ENCODE data around the gene PRKCQ. TPM values are rescaled to one million over a fixed set of nuclear protein-coding genes. Genes with fewer than 3 reads are reported as not detected.
"Not testable (repeated sequence)": the region's sequence is repeated elsewhere in the genome, so short reads cannot be mapped to it uniquely, and the experiment has no call there.

The PRKCQ gene
- total RNA-seq, 2 experiments from 2014 or later: 60.1 to 60.9 TPM

DNA sequence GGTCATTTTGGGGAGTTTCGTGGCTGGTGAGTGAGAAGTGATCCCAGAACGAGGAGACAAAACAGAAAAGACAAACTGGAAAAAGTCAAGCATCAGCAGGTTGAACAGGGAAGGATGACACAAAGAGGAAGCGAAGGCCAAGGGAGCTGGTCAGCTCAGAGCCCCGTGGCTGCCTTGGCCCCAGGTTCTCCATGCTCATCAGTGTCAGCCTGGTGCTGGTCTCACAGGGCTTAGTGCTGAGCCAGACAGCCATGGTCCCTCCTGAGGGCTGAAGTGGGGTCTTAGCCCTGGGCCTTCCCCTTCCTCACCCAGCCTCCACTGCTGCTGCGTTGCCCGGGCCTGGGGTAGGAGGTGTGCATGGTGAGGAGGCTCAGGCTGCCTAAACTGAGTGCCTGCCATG is 193.7 kb downstream of the PRKCQ start:
- H3K27me3 Mint-ChIP-seq (ENCODE audit: low read depth): no peaks in the 10 kb centered on the region
- peaks cover 34% of the 10 kb centered on the region for H3K36me3 Mint-ChIP-seq (ENCODE audit: low read depth)
- no peak for DNase-seq
- no peak overlapping the region for H3K27ac Mint-ChIP-seq
- H3K4me3 Mint-ChIP-seq: no peak overlapping the region
- no peak for ATAC-seq
- peaks cover 30% of the 10 kb centered on the region for H3K4me1 Mint-ChIP-seq (ENCODE audit: low read depth)
- H3K9me3 Mint-ChIP-seq (ENCODE audit: insufficient read depth): peaks cover 24% of the 10 kb centered on the region
- ChIA-PET POLR2A (interaction anchor here (1.0 to 1.2 kb wide), 2 partner anchors 86 to 184 kb away, joined by 4 read pairs; partner anchors contain the start of gene PFKFB3), CTCF (interaction anchor here (1.9 to 2.7 kb wide), 2 partner anchors 15 to 38 kb away, joined by 8 to 11 read pairs; no protein-coding TSS in a partner anchor)

DNA sequence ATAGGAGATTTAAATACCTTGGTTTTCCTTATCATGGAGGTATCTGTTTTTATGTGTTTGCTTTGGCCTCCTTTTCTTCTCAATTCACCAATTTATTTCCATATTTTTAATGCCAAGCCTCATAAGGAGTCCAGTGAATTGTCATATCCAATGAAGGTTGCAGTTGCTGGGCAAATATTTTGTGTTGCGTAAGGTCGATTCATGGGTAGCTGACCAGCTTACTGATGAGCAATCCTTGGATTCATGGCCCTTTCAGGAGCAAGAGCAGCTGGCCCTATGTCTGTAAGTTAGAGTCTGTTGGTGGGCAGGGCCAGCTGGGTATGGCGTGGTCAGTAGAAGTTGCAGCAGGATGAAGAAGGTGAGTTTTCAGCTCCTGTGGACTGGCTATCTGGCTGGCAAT is 194.4 kb downstream of the PRKCQ start:
- H3K36me3 Mint-ChIP-seq (ENCODE audit: low read depth): peaks cover 34% of the 10 kb centered on the region
- ChIA-PET CTCF (interaction anchor here (0.8 to 2.7 kb wide), 3 partner anchors 13 to 38 kb away, joined by 3 to 11 read pairs (median 8); no protein-coding TSS in a partner anchor), POLR2A (interaction anchor here (1.0 to 1.2 kb wide), 2 partner anchors 85 to 183 kb away, joined by 4 read pairs; partner anchors contain the start of gene PFKFB3)
- H3K27me3 Mint-ChIP-seq (ENCODE audit: low read depth): no peaks in the 10 kb centered on the region
- no peak overlapping the region for H3K4me3 Mint-ChIP-seq
- H3K9me3 Mint-ChIP-seq (ENCODE audit: insufficient read depth): peaks cover 25% of the 10 kb centered on the region
- no peak overlapping the region for H3K27ac Mint-ChIP-seq
- no peak for ATAC-seq
- H3K4me1 Mint-ChIP-seq (ENCODE audit: low read depth): peaks cover 36% of the 10 kb centered on the region
- no peak for DNase-seq

DNA sequence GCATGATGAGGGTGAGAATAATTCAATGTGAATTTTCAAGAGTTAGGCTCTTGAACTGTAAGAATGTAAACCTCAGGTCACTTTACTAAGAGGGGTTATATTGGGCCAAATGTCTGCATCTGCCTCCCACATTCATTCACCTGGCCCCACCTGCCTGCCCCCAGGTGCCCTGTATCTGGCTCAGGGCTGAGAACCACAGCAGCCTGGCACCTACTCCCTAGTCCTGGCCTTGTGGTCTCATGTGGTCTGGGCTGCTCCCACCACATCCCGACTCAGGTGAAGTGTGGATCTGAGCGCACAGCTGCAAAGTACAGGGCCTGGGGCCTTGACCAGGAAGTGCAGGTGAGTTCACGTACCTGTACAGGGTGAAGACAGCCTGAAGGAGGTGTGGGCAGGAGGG is 195.2 kb downstream of the PRKCQ start:
- H3K4me1 Mint-ChIP-seq (ENCODE audit: low read depth): peaks cover 37% of the 10 kb centered on the region
- DNase-seq: no peak
- CTCF ChIA-PET: interaction anchor here (0.8 to 2.7 kb wide), 3 partner anchors 13 to 37 kb away, joined by 3 to 11 read pairs (median 8); no protein-coding TSS in a partner anchor
- POLR2A ChIA-PET: interaction anchor here (3.7 kb wide), 1 partner anchor 37 kb away, joined by 17 read pairs; no protein-coding TSS in a partner anchor
- peaks cover 36% of the 10 kb centered on the region for H3K36me3 Mint-ChIP-seq (ENCODE audit: low read depth)
- no peak overlapping the region for H3K4me3 Mint-ChIP-seq
- peaks cover 21% of the 10 kb centered on the region for H3K9me3 Mint-ChIP-seq (ENCODE audit: insufficient read depth)
- H3K27me3 Mint-ChIP-seq (ENCODE audit: low read depth): no peaks in the 10 kb centered on the region
- H3K27ac Mint-ChIP-seq: no peak overlapping the region
- ATAC-seq: no peak

DNA sequence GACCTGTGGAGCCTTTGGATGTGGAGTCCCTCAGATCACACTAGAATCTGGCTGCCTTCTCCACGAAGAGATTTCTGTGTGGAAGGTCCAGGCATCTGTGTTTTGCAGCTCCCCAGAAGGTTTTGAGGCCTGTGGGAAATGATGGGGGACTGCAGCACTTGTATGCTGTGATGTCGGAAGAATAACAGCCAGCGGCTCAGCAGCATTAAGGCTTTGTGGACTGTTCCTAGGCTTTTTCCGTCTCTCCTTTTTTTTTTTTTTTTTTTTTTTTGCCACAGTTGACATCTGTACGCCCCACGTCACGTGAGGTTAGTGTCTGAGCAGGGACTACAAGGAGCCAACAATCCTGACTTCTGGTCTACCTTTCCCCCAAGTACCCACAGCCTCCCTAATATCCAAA is 196.0 kb downstream of the PRKCQ start:
- ChIA-PET CTCF (interaction anchor here (2.4 to 3.0 kb wide), 3 partner anchors 15 to 36 kb away, joined by 6 to 22 read pairs (median 11); no protein-coding TSS in a partner anchor), POLR2A (interaction anchor here (3.7 kb wide), 1 partner anchor 36 kb away, joined by 17 read pairs; no protein-coding TSS in a partner anchor)
- H3K4me3 Mint-ChIP-seq: no peak overlapping the region
- H3K9me3 Mint-ChIP-seq (ENCODE audit: insufficient read depth): peaks cover 24% of the 10 kb centered on the region
- no peaks in the 10 kb centered on the region for H3K27me3 Mint-ChIP-seq (ENCODE audit: low read depth)
- H3K36me3 Mint-ChIP-seq (ENCODE audit: low read depth): peaks cover 38% of the 10 kb centered on the region
- no peak for ATAC-seq
- no peak for DNase-seq
- peaks cover 37% of the 10 kb centered on the region for H3K4me1 Mint-ChIP-seq (ENCODE audit: low read depth)
- no peak overlapping the region for H3K27ac Mint-ChIP-seq

DNA sequence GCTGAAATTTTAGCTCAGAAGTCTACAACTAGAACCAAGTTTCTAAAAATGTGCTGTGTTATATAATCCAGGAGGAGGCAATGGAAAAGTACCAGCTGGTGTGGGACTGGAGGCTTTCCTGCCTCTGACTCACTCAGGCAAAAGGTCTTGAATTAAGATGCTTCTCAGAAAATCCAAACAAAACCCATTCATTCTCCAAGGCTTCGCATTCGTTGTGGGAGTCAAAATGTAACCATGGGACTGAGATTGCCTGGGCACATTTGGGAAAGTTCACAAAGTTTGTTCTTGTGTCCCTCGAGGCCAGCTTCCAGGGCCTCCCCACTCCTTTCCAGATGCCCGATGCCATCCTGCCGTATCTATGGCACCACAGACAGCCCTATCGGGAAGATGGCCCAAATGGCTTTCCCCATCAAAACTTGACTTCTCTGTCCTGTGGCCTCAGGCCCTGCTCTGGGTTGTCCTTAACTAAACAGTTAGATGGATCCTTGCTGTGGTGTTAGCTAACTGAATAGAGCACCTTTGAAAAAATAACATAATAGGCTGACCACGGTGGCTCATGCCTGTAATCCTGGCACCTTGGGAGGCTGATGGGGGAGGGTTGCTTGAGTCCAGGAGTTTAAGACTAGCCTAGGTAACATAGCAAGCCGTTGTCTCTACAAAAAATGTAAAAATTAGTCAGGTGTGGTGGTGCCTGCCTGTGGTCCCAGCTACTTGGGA is 196.8 kb downstream of the PRKCQ start:
- ChIA-PET POLR2A (interaction anchor here (1.1 to 3.7 kb wide), 4 partner anchors 8 to 112 kb away, joined by 3 to 17 read pairs (median 4); no protein-coding TSS in a partner anchor), CTCF (interaction anchor here (0.8 to 3.0 kb wide), 15 partner anchors 9 to 211 kb away, joined by 3 to 24 read pairs (median 4); partner anchors contain the start of gene PFKFB3)
- H3K27ac Mint-ChIP-seq: no peak overlapping the region
- H3K9me3 Mint-ChIP-seq (ENCODE audit: insufficient read depth): peaks cover 28% of the 10 kb centered on the region
- ATAC-seq (no peak), DNase-seq (no peak)
- H3K36me3 Mint-ChIP-seq (ENCODE audit: low read depth): peaks cover 39% of the 10 kb centered on the region
- no peak overlapping the region for H3K4me3 Mint-ChIP-seq
- no peaks in the 10 kb centered on the region for H3K27me3 Mint-ChIP-seq (ENCODE audit: low read depth)
- peaks cover 37% of the 10 kb centered on the region for H3K4me1 Mint-ChIP-seq (ENCODE audit: low read depth)

DNA sequence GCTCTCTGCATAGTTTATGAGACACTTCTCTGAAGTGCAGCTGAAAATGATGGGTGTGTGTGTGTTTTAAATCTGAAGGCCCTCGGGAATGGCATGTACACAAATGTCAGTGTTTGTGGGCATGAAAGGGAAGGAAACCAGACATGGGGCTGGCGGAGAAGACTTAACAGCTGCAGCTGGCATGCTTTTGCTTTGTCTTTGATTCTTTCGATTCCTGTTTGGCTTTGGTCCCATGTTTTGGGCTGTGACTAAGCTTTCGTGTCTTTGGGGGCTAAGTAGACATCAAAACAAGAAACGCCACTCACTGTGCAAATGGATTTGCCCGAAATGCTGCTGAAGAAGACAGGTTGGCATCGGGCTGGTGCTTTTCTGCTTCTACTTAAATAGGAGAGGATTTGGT is 198.0 kb downstream of the PRKCQ start:
- peaks cover 40% of the 10 kb centered on the region for H3K36me3 Mint-ChIP-seq (ENCODE audit: low read depth)
- peak; percentile 75 for ATAC-seq

DNA sequence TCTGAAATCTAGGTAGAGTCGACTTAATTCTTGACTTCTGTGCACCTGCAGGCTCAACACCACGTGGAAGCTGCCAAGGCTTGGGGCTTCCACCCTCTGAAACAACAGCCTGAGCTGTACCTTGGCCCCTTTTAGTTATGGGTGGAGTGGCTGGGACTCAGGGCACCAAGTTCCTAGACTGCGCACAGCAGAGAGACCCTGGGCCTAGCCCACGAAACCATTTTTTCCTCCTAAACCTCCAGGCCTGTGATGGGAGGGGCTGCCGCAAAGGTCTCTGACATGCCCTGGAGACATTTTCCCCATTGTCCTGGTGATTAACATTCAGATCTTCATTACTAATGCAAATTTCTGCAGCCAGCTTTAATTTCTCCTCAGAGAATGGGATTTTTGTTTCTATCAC is 199.6 kb downstream of the PRKCQ start:
- POLR2A ChIA-PET; DNase-seq; H3K27ac Mint-ChIP-seq; ATAC-seq; H3K4me3 Mint-ChIP-seq; CTCF ChIA-PET; H3K27me3 Mint-ChIP-seq (ENCODE audit: low read depth): not testable (repeated sequence)
- Mint-ChIP-seq H3K36me3 (ENCODE audit: low read depth) (peaks cover 46% of the 10 kb centered on the region), H3K4me1 (ENCODE audit: low read depth) (peaks cover 36% of the 10 kb centered on the region), H3K9me3 (ENCODE audit: insufficient read depth) (peaks cover 28% of the 10 kb centered on the region)

More for the DNA sequence above, 198.0 kb downstream of the PRKCQ start:
- DNase-seq: peak; percentile 51
- ChIA-PET POLR2A (interaction anchor here (0.6 to 3.7 kb wide), 10 partner anchors 9 to 180 kb away, joined by 3 to 17 read pairs (median 4); partner anchors contain the start of gene PFKFB3), CTCF (interaction anchor here (0.8 to 3.0 kb wide), 15 partner anchors 10 to 209 kb away, joined by 3 to 24 read pairs (median 4); partner anchors contain the start of gene PFKFB3)
- Mint-ChIP-seq H3K9me3 (ENCODE audit: insufficient read depth) (peaks cover 28% of the 10 kb centered on the region), H3K27ac (peak overlapping the region; percentile 73), H3K27me3 (ENCODE audit: low read depth) (no peaks in the 10 kb centered on the region), H3K4me3 (peak overlapping the region; percentile 60), H3K4me1 (ENCODE audit: low read depth) (peaks cover 37% of the 10 kb centered on the region)

DNA sequence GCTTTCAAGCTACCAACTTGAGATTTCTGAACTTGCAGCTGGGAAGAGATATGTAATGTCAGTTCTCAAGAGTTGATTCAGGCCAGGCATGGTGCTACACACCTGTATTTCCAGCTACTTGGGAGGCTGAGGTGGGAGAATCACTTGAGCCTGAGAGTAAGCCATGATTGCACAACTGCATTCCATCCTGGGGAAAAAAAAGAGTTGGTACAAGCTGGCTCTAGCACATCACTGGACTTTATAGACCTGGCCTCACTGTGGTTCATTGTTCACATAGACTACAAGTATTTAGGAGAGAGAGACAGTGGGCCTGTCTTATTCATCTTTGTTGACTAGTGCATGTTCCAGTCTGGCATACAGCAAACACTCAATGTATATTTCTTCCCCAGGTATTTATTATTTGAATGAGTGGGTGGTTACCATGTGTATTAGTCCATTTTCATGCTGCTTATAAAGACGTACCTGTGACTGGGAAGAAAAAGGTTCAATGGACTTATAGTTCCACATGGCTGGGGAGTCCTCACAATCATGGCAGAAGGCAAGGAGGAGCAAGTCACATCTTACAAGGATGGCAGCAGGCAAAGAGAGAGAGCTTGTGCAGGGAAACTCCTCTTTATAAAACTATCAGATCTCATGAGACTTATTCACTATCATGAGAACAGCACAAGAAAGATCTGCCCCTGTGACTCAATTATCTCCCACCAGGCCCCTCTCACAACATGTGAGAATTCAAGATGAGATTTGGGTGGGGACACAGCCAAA is 200.9 kb downstream of the PRKCQ start:
- POLR2A ChIA-PET: no interaction called here
- DNase-seq (no peak), ATAC-seq (no peak)
- H3K27me3 Mint-ChIP-seq (ENCODE audit: low read depth): no peaks in the 10 kb centered on the region
- CTCF ChIA-PET: interaction anchor here (1.9 kb wide), 1 partner anchor 10 kb away, joined by 6 read pairs; no protein-coding TSS in a partner anchor
- H3K36me3 Mint-ChIP-seq (ENCODE audit: low read depth): peaks cover 46% of the 10 kb centered on the region
- H3K4me1 Mint-ChIP-seq (ENCODE audit: low read depth): peaks cover 29% of the 10 kb centered on the region
- no peak overlapping the region for H3K27ac Mint-ChIP-seq
- H3K9me3 Mint-ChIP-seq (ENCODE audit: insufficient read depth): peaks cover 28% of the 10 kb centered on the region
- H3K4me3 Mint-ChIP-seq: no peak overlapping the region

All from activated CD8-positive, alpha-beta T cell treated with anti-CD3 and anti-CD28 coated beads, Interleukin-2, amount 10 ng/mL, durations not matched to agents 7 days and 5 days (primary cell).